HL-60/S4 treated with retinoic acid at 250 ng/mL for 4 days and 3 days (cell line): ENCODE results near the gene ETS1.

Experiments used
- in situ Hi-C: fragments of 300-500 bp; cut with MboI; formaldehyde crosslinking; loops from 2 replicates; pipeline ENCODE4 v1.7.0; 2022; ENCODE audit warnings: low sequenced_read_pairs

The ETS1 gene

DNA sequence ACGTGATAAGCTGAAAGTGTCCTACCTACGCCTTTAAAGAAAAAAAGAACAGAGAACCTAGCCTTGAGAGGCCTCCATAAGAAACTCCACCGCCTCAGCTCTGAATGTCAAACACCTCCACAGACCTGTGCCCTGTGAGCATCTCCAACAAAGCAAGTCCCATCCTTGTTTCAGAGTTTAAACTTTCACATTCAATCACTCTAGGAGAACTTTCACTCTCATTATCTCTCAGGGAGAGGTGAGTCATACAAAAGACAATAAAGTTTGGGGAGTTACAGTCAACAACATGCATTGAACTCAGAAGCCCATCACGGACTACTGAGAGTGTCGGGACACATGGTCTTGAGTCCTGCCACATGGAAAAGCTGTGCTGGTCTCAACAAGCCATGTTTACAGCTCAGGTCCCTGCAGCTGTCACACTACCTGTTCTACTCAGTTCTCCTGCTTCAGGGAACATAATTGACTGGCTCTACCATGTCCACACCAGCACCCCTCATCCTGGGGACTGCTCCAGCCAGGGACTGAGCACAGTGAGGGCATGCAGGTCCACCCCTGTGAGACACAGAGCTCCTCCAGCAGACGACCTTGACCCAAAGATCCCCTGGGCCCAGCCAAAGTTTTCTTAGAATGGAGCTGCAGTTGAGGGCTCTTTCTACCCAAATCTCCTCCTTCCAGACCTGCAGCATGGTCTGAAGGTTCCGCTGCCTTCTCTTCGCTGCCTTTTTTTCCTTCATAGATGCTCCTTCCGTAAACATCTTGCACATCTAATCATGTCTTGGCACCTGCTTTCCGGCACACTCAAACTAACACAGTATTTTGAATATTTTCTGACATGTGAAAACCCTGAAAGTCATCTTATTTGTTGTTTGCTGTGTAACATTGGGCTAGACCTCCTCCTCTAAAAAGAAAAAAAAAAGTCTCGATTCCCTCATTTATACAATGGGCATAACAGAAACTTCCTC, 114.9 kb downstream of the ETS1 start:
- in situ Hi-C loops, result no loop called here

DNA sequence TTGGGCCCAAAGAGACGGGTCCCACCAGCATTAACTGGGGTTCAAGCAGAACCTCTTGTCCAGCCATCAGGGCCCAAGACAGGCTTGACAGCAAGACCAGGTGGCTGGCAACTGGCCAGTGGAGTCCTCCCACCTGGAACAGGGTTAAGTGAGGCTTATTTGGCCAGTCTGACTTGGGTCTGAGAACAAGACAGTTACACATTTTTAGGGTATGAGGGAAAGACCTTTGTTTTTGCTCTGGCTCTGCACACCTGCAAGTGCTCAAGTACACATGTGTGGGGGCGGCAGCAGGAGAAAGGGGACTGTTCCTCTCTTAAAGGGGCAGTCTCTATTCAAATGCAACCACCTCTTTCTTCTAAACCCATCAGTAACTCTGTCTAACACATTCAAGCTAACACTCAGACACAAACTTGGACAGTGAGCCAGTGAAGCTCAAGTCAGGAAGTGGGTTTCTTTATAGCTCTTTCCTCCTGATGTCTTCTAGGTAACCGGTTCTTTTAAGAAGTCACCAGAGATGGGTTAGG, 116.2 kb downstream of the ETS1 start:
- in situ Hi-C loops, result no loop called here

DNA sequence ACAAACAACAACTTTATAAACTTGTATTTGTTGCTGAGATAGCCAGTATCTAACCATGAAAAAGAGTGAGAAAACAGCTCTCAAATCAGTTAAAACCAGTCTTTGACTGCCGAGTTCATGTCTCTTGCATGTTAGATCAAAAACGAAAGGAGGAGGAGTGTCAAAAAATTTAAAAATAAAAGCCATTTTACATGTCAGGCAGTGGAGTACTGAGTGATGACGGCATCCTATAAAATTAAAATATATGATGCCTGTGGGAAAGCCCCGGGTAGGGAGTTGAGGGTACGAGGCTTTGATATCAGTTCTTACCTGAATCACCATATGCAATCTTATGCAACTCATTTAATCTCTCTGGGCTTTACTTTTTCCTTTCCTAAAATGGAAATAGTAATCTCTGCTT, 117.3 kb downstream of the ETS1 start:
- in situ Hi-C loops, result no loop called here

DNA sequence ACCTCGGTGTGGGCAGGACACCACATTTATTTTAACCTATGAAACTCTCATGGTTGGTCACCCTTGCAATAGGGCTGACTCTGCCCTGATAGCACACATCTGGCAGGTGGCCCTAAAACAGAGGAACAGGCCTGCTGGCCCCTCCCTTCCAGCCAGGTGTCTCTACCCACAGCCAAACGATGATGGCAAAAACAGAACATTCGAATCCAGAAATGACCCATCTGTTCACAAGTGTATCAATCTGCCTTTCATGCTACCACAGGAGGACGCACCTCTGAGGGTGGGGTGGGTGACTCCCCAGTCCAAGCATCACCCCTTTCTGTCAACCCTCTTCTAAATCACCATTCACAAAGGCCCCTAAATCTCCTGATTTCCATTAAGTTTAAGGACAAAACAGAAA, 118.1 kb downstream of the ETS1 start:
- in situ Hi-C loops, result no loop called here

DNA sequence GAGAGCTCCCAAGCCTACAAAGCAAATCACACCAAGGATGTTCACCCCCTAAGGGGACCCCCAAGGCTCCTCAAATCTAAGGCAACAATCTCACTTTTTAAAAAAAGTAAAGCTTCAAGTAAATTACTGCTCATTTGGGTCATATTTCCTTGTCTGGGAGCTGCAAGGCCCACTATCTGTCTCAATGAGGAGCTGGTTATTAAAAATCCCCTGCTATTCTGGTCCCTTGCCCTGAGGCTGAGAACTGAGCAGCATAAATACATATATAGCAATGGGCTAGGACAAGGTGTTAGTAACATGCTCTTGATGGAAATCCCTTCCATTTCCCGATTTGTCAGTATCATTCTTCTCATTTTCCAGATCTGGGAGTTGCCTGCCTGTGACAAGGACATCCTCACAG, 119.2 kb downstream of the ETS1 start:
- in situ Hi-C loops, result no loop called here

DNA sequence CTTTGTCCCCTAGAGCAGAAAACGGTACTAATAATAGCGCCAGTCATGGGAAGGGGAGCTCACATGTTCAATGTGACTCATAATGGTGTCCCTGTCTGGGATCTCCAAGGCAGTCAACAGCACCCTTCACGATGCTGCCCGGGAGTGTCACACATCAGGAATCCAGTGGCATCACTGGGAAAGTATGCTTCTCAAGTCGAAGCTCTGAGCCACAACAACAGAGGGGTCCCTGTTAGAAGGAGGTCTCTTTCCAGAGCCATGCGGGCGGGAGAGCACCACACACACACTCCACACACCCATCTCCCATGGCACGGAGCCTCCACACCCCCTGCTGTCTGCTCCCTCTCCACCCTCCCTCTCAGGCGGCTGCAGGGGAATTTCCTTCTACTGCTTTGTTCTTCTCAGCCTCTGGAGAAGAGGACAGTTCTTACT, 119.7 kb downstream of the ETS1 start:
- in situ Hi-C loops, result no loop called here

DNA sequence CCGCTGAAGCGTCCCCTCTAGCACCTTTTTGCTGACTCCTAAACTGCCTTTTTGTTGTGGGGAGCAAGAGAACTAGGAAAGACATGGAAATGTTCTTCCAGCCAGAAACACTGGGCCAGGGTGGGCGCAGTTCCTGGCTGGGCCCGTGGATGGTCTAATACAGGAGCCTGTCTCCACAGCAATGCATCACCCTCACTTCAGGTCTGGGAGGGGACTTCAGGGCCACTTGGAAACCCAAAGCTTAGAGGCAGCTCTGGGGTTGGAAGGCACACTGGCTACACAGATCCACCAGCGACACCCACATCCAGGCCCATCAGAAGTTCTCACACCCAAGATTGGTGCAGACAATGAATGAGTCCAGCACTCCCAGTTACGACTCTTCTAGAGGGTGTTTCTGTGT, 120.3 kb downstream of the ETS1 start:
- in situ Hi-C loops, result no loop called here

DNA sequence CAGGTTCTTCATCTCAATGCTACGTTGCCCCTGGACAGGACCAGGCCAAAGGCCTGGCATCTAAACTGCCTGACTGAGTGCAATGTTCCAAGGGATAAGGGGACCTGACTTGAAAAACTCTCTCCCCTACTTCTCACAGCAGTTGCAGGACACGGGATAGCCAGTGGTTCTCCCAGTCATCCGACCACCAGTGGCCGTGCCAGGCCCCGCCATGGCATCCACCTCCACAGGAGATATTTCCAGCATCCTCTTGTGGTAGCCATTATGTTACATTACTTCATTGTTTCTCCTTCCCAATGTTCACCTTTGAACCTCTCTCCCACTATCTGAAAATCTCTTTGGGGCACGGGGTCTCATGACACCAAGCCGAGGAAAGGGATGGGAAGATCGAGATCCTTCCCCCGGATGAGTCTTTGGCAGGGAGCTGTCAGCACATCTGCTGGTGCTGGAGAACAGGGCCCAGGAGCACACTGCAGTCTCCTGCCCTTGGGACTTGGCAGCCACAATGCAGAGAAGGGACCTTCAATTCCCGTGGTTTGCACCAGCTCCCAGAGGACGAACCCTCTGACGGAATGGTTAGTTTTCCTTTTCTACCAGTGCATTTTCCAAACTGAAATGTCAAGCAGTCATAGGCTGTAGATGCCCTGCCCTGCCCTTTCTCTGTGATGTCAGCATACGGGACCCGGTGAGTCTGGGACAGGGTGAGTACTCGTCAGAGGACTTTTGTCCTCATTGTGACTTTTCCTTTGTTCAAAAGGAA, 121.2 kb downstream of the ETS1 start:
- in situ Hi-C loops, result no loop called here

DNA sequence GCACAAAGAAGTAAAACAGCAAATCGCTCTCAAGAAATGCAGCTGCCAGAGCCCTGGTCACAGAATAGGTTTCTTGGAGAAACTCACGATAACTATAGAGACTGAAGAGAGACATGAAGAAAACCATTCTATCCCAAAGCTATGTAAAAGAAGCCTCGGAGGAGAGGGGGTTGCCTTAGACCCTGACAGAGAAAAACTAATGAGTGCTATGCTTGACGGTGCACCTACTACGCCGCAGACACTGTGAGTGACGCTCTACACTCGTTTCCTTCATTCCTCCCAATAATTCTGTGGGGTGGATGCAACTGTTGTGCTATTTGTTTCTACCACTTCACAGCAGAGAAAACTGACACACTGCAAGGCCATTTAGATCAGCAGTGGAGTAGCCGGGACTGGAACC, 121.8 kb downstream of the ETS1 start:
- in situ Hi-C loops, result no loop called here

DNA sequence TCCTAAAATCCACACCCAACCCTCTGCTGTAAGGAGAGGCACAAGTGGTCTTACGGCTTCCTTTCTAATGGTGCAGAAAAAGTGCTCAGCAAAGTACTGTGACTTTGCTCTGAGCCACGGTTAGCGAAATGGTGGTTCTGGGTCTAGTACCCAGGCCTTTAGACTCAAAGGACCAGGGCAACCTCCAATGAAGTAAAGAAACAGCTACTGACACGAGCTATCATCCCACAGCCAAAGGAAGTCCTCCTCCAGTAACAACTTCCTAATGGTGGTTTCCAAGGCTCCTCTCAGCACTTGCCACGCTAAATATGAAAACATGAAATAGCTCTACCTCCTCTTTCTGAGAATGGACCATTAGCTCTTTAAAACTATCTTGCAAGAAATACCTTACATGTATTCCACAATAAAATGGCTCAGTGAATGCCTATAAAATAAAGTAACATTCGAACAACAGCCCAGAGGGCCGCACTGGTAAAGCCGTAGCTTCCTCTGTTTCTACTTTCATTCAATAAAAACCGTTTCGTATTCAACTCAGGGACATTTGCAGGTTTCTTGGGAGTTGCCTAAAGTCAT, 122.4 kb downstream of the ETS1 start:
- in situ Hi-C loops, result no loop called here

DNA sequence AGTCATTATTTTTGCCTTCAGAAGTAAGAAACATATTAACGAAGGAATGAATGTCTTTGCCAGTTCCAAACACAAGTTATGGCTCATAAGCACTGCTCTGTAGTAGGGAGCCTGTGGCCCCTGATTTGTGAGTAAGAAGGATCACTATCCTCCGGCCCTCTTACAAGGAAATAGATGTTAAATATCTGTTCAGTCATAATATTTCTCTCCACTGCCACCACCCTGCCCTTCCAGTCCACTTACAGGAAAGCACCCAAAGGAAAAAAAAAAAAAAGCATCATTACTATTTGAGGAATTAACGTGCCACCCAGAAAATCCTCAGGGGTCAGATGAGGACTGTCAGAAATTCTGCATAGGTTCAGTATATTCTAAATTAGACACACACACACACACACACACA, 123.4 kb downstream of the ETS1 start:
- in situ Hi-C loops, result no loop called here

DNA sequence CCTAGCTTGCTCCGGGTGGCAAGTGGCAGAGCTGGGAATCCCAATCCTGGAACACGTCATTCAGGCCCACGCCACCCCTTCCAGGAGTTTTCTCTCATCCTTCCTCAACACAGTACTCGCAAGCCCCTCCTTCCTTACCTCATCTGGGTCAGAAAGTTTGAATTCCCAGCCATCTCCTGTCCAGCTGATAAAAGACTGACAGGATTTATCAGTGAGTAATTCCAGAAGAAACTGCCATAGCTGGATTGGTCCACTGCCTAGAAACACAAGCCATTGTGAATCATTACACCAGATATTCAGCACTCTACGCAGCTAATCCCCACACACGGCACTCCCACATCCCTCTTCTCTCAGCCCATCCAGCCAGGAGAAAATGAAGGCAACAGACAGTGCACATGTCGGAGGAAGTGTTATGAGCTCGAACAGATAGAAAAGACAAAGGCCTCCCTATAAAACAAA, 124.0 kb downstream of the ETS1 start:
- in situ Hi-C loops, result no loop called here

DNA sequence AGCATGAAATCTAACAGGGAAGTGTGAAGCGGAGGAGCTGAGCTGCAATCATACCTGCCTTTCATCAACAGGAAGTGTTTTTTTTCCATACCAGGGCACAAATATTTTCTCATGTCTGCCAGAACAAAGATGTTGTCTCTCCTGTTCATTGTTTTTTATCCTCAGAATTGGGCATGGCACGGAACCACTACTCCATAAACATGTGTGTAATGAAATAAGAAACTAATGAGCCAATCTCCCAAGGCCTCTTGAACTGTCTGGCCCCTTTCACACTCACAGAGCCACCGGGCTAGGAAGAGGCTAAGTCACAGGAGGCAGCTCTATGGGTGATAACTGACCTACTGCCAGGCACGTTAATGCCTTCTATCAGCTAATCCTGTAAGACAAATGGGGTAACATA, 124.4 kb downstream of the ETS1 start:
- in situ Hi-C loops, result no loop called here

DNA sequence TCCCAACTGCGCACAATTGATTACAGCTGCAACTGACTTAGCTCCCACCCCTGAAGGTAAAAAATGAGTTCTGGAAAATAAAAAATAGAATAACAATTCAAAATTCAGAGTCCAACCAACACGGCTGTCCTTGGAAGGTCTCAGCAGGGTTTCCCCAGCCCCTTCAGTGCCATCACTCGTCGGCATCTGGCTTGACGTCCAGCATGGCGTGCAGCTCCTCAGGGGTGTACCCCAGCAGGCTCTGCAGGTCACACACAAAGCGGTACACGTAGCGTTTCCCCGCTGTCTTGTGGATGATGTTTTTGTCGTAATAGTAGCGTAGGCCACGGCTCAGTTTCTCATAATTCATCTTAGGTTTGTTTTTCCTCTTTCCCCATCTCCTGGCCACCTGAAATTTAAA, 125.2 kb downstream of the ETS1 start:
- in situ Hi-C loops, result no loop called here

DNA sequence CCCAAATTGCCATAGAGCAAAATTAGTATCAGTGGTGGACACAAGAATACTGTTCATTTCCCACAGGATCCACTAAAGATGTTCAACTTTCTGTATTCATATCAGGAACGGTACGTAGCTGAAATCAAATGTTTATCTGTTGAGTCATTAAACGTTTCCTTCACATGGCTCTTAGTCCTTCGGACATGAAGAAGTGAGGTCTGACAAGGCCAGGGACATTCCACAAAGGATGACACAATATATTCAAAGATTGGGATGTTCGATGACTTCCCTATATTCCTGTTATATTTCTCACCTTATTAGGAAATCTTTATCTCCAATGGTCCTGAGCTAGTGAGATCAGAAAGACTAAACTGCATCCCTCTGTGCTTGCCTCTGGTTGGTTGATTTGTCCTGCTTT, 129.0 kb downstream of the ETS1 start:
- in situ Hi-C loops, result no loop called here

DNA sequence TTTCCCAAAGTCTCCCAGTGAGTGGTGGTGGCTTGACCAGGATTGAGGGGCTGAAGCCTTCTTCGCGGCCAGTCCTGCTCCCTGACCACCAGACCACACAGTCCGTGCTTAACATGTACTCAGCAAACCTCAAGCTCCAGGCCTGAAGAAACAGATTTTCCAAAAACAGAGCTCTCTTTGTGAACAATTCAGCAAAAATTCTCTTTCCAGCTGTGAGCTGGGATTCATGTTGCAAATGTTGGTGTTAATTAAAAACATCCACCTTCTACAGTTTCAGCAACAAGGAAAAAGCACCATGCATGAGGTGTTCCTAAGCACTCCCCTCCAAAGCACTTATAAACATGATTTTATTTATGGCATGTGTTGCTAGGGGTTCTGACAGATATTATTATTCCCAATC, 129.5 kb downstream of the ETS1 start:
- in situ Hi-C loops, result no loop called here

DNA sequence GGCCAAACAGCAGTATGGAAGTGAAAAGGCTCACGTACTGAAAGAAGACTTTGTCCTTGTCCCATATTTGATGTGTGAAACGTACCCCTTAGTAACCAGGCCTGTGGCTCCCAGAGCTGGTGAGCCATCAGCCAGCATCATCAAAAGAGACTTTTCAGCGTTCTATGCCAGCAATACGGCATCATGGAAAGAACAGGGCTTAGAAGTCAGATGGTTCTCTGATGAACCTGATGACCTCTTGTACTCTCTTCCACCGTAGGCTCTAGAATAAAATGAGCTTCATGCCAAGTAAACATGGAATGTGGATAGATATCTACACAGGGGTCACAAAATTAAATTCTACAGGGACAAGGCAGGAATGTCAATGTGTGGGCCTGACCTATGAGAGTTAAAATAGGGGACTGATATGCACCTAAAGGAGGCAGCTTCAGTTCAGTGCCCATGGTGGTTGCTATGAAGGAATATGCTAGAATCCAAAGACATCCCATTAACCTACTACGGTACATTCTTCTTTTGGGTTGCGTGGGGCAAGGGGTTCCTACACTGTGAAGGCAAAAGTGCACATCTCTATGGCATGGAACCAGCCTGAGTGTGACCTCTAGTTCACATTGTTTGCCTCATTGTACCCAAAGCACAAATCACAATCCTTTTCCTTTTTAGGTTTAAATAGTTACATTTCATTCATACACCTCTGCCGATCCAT, 130.6 kb downstream of the ETS1 start:
- in situ Hi-C loops, result no loop called here

DNA sequence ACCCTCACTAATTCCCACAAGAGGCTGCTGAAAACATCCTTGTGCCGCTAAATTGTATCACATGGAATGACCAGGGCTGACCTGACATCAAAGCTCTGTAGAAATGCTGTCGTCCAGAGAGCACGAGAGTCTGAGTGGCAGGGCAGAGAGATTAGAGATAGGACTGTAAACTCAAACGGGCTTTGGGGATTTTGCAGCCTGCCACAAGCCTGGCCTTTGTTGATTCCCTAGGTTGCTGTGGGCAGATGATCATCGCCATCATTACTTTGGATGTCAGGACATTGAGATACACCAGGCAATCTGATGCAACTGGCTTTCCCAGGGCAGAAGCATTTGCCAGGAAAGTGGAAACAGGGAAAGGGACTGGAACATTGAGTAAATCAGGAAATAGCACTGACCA, 131.6 kb downstream of the ETS1 start:
- in situ Hi-C loops, result no loop called here

DNA sequence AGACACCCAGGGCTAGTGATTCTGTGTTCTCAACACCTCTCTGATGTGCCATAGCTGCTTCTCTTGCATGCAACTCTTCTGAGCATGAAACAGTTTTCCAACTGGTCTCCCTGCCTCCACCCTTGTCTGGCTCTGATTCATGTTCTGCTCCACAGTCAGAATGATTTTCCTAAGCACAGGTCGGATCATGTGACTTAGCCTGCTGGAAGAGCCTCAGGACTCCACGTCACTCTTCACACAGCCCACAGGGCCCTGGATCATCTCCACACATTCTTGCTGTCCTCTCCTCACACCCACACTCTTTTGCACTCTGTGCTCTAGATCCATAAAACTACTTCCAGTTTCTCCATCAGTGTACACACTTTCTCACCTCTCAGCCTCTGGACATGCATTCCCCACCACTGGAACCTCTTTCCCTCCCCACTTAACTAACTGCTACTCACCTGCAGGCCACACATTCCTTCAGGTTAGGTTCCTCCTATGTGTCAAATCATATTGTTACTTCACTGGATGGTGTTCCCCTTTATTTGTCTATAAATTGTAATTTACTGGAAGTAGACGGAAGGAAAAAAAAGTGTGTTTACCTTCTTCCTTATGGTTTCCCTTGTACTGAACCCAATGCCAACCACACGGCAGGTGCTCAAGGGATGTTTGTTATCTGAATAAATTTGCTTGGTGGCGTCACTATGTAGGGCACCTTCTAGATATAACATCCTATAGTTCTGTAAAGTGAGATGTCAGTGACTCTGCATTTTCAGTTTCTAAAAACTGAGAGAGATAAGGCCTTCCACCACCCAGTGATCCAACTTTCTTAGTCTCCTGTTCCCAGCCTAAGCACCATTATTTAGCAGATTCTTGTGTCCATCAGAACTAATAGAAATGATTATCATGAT, 133.7 kb downstream of the ETS1 start:
- in situ Hi-C loops, result no loop called here
